ENCODE measurements around the gene FMC1.

GRCh38 chr7:139340037-139340807, 915 bp upstream of the FMC1 start:
- TF ChIP-seq POLR2A (IDR thresholded peaks at IDR 0.05) (no peak), POLR2AphosphoS5 (IDR thresholded peaks at IDR 0.05) (peak; percentile 87 to 99 (median 91))
- TF ChIP-seq, protein P1, sequence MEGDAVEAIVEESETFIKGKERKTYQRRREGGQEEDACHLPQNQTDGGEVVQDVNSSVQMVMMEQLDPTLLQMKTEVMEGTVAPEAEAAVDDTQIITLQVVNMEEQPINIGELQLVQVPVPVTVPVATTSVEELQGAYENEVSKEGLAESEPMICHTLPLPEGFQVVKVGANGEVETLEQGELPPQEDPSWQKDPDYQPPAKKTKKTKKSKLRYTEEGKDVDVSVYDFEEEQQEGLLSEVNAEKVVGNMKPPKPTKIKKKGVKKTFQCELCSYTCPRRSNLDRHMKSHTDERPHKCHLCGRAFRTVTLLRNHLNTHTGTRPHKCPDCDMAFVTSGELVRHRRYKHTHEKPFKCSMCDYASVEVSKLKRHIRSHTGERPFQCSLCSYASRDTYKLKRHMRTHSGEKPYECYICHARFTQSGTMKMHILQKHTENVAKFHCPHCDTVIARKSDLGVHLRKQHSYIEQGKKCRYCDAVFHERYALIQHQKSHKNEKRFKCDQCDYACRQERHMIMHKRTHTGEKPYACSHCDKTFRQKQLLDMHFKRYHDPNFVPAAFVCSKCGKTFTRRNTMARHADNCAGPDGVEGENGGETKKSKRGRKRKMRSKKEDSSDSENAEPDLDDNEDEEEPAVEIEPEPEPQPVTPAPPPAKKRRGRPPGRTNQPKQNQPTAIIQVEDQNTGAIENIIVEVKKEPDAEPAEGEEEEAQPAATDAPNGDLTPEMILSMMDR (IDR thresholded peaks at IDR 0.05): peak; percentile 52 to 77

Data from suprapubic skin (tissue), 4 donors.